DOHH2 (cell line): ENCODE measurements around the gene NAV2.

ENCODE experiments used
- H3F3A ChIP-seq: fragments of 200-600 bp; sonication (generic), shearing (Covaris generic); 2 replicates; pipeline ENCODE4 v1.6.0; 2016; ENCODE audit warnings: antibody characterized with exemption, mild to moderate bottlenecking; ENCODE audit not compliant: control insufficient read depth, insufficient read depth
- H3K27ac ChIP-seq: fragments of 200-600 bp; sonication (generic); 2 replicates; pipeline ENCODE4 v1.5.1; 2014; ENCODE audit warnings: low read depth, mild to moderate bottlenecking, low read length, moderate library complexity
- H3K27me3 ChIP-seq: fragments of 200-600 bp; sonication (generic); 2 replicates; pipeline ENCODE4 v1.6.1; 2014; ENCODE audit warnings: mild to moderate bottlenecking, low read length, mixed read lengths; ENCODE audit not compliant: control insufficient read depth
- H3K36me3 ChIP-seq: fragments of 200-600 bp; sonication (generic); 2 replicates; pipeline ENCODE4 v1.6.1; 2014; ENCODE audit warnings: mild to moderate bottlenecking, low read length, moderate library complexity, mixed read lengths; ENCODE audit not compliant: control insufficient read depth
- H3K4me1 ChIP-seq: fragments of 200-600 bp; sonication (generic); 2 replicates; pipeline ENCODE4 v1.6.1; 2014; ENCODE audit warnings: mild to moderate bottlenecking, low read length, mixed read lengths; ENCODE audit not compliant: control insufficient read depth
- H3K4me2 ChIP-seq: fragments of 200-600 bp; sonication (generic); 2 replicates; pipeline ENCODE4 v1.6.0; 2014; ENCODE audit warnings: mild to moderate bottlenecking, low read length, moderate library complexity
- H3K4me3 ChIP-seq: fragments of 200-600 bp; sonication (generic); 2 replicates; pipeline ENCODE4 v1.5.1; 2014; ENCODE audit warnings: mild to moderate bottlenecking, low read length, mixed read lengths
- H3K79me2 ChIP-seq: fragments of 200-600 bp; sonication (generic); 2 replicates; pipeline ENCODE4 v1.6.1; 2014; ENCODE audit warnings: mild to moderate bottlenecking, low read length, mixed read lengths; ENCODE audit not compliant: control insufficient read depth
- H3K9me2 ChIP-seq: fragments of 200-600 bp; sonication (generic); replicated peaks from 2 replicates; pipeline ENCODE4 v1.6.1; 2014; ENCODE audit warnings: mild to moderate bottlenecking, low read length, mixed read lengths; ENCODE audit not compliant: control insufficient read depth
- H3K9me3 ChIP-seq: fragments of 200-600 bp; sonication (generic); 2 replicates; pipeline ENCODE4 v1.6.1; 2014; ENCODE audit warnings: antibody characterized with exemption, low read length, mixed read lengths; ENCODE audit not compliant: control insufficient read depth, insufficient read depth
- H4K20me1 ChIP-seq: fragments of 200-600 bp; sonication (generic); 2 replicates; pipeline ENCODE4 v1.6.0; 2014; ENCODE audit warnings: low read depth, mild to moderate bottlenecking, antibody characterized with exemption, low read length, moderate library complexity; ENCODE audit not compliant: control insufficient read depth, insufficient read depth
- CTCF ChIP-seq: fragments of 200-600 bp; sonication (generic); IDR thresholded peaks from one replicate; pipeline ENCODE4 v1.5.1; 2014; ENCODE audit warnings: antibody characterized with exemption, mild to moderate bottlenecking, low read depth, low read length; ENCODE audit not compliant: poor library complexity, severe bottlenecking
- EZH2phosphoT487 ChIP-seq: fragments of 200-600 bp; sonication (generic); IDR thresholded peaks from 2 replicates; pipeline ENCODE4 v1.6.1; 2017; ENCODE audit warnings: borderline replicate concordance, mild to moderate bottlenecking, antibody characterized with exemption, low read length, moderate library complexity, mixed read lengths

The NAV2 gene

GRCh38 chr11:20087118-20087521 is 374.5 kb downstream of the NAV2 start:
- H3K4me1 ChIP-seq: no peaks in the 10 kb centered on the region
- H3K9me3 ChIP-seq: no peaks in the 10 kb centered on the region
- no peak overlapping the region for H3K4me2 ChIP-seq
- H3K9me2 ChIP-seq: no peaks in the 10 kb centered on the region
- no peaks in the 10 kb centered on the region for H3F3A ChIP-seq
- no peak overlapping the region for H3K4me3 ChIP-seq
- no peak for TF ChIP-seq CTCF
- no peak for TF ChIP-seq EZH2phosphoT487
- H4K20me1 ChIP-seq: no peaks in the 10 kb centered on the region
- H3K27me3 ChIP-seq: peaks cover 4% of the 10 kb centered on the region; the same call in 1 of the 2 replicates
- no peaks in the 10 kb centered on the region for H3K36me3 ChIP-seq
- no peak overlapping the region for H3K27ac ChIP-seq
- H3K79me2 ChIP-seq: no peaks in the 10 kb centered on the region

DNA sequence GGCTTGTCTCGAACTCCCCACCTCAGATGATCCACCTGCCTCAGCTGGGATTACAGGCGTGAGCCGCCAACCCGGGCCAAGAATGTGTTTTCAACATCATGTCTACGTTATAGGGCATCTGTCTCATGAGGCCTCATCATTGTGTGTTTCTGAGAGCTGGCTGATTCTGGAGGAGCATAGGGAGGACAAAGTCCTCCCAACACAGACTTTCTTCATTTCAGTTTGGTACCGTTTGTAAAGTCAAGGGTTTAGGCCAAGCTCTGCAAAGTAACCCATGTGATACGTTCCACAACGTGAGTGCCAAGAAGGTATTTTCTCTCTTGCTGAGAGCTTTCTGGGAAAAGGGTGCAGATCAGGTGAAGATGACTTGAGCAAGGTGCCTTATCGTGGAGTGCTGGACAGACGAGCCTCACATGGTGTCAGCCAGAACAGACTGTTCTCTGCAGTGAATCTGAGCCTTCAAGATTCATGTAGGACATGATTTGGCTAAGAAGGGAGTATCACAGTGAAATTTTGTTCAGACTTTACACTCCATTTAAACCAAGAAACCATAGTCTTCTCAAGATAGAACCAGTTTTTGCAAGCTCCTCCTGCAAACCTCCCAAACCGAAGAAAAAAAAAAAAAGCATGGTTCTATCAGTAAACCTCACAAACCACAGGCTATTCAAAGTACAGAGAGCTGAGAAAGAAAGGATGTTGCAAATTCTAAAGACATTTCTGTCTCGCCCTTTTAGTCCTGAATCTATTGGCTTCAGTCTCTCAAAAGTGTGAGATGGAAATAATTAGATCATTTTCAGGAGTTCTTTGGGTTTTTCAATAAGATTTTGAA is 376.0 kb downstream of the NAV2 start:
- Histone ChIP-seq H3K27ac (no peak overlapping the region), H3K36me3 (no peaks in the 10 kb centered on the region), H3K79me2 (no peaks in the 10 kb centered on the region), H3K9me2 (no peaks in the 10 kb centered on the region), H3F3A (no peaks in the 10 kb centered on the region), H4K20me1 (no peaks in the 10 kb centered on the region), H3K4me2 (no peak overlapping the region), H3K9me3 (no peaks in the 10 kb centered on the region), H3K4me1 (no peaks in the 10 kb centered on the region), H3K27me3 (peaks cover 4% of the 10 kb centered on the region; the same call in 1 of the 2 replicates), H3K4me3 (no peak overlapping the region)
- TF ChIP-seq CTCF (no peak), EZH2phosphoT487 (no peak)

DNA sequence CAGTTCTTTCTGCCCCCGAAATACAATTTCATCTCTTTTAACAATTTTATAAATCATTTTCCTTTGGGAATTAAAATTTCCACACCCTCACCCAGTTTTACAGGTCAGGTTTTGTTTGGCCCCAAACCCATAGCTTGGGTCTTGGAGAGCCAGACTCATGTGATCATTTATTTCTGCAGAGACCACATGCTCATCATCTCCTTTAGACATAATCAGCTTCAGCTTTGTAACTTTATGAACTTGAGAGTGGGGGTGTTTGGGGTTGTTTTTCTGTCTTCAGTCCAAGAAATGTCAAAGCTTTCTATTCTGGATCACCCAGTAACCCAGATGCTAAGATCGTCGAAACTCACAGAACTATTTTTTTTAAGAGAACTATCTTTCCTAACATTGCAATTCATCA is 376.7 kb downstream of the NAV2 start:
- H3K27me3 ChIP-seq: peaks cover 4% of the 10 kb centered on the region; the same call in 1 of the 2 replicates
- H3K4me1 ChIP-seq: no peaks in the 10 kb centered on the region
- H3K9me3 ChIP-seq: no peaks in the 10 kb centered on the region
- H3K79me2 ChIP-seq: no peaks in the 10 kb centered on the region
- no peak overlapping the region for H3K4me3 ChIP-seq
- H3K4me2 ChIP-seq: no peak overlapping the region
- no peaks in the 10 kb centered on the region for H3K9me2 ChIP-seq
- no peak overlapping the region for H3K27ac ChIP-seq
- no peaks in the 10 kb centered on the region for H4K20me1 ChIP-seq
- no peaks in the 10 kb centered on the region for H3K36me3 ChIP-seq
- no peaks in the 10 kb centered on the region for H3F3A ChIP-seq
- no peak for TF ChIP-seq CTCF
- no peak for TF ChIP-seq EZH2phosphoT487
